ENCODE results near the gene KDM1A. TPM values are rescaled to one million over a fixed set of nuclear protein-coding genes. Genes with fewer than 3 reads are reported as not detected.
A peak's percentile ranks its signal among the peaks of the same experiment; 100 is the strongest.
"Not testable (repeated sequence)": the region's sequence is repeated elsewhere in the genome, so short reads cannot be mapped to it uniquely, and the experiment has no call there.

Gene KDM1A
- total and polyA plus RNA-seq, 9 of the 15 experiments (the other 6 are each of a cell fraction or from before 2014, with no cell fraction given) = 59.2 to 181 (median 168) TPM

GRCh38 chr1:22997528-22997927 is 21.7 kb upstream of the KDM1A start:
- intact Hi-C loops (cut with micrococcal nuclease); H3K4me2 ChIP-seq (ENCODE audit: insufficient read depth, low read length); CTCF ChIA-PET (ENCODE audit: low intra/inter-chr PET ratio); H3K27me3 ChIP-seq (ENCODE audit: control insufficient read depth in 2 of 2, insufficient read depth in 2 of 2, low read length in 2 of 2); BruUV-seq (replicated peaks); H3K4me1 ChIP-seq (replicated peaks in 1 of 2; ENCODE audit: control insufficient read depth in 2 of 2, insufficient read depth in 2 of 2, low read length in 2 of 2); H3K79me2 ChIP-seq (ENCODE audit: control insufficient read depth, insufficient read depth, low read length); H3K4me3 ChIP-seq; ATAC-seq; POLR2A ChIA-PET; FAIRE-seq; H2AFZ ChIP-seq (ENCODE audit: low read depth, low read length); H3K27ac ChIP-seq (ENCODE audit: extremely low read depth, low read depth, low read length); in situ Hi-C loops (cut with MboI); H4K20me1 ChIP-seq (replicated peaks; ENCODE audit: control insufficient read depth, insufficient read depth, low read length); H3K9me3 ChIP-seq (replicated peaks; ENCODE audit: control insufficient read depth, insufficient read depth, low read depth, low read length); H3K9ac ChIP-seq (ENCODE audit: insufficient read depth in 1 of 2, low read depth in 2 of 2, low read length in 2 of 2); H3K36me3 ChIP-seq (ENCODE audit: control insufficient read depth, insufficient read depth, low read length); H3K9me1 ChIP-seq (ENCODE audit: control insufficient read depth, insufficient read depth, low read length); TF ChIP-seq TOE1 (CRISPR knock-in tag; IDR thresholded peaks at IDR 0.05; ENCODE audit: borderline replicate concordance, low read depth); NR2C2 (CRISPR knock-in tag; IDR thresholded peaks at IDR 0.05): not testable (repeated sequence)
- DNase-seq (ENCODE audit: extremely low read depth in 1 of 4, low spot score in 3 of 4) = peak in 1 of 4 experiments; percentile 70
- WGBS (ENCODE audit: insufficient coverage, low coverage, missing lambda C conversion rate) = 2% methylated on average over 5 of the region's 5 CpGs
- TF ChIP-seq NCOR1 (IDR thresholded peaks at IDR 0.05) (peak; percentile 41; the same call in 1 of the 2 replicates), TOE1 (IDR thresholded peaks at IDR 0.05; ENCODE audit: borderline replicate concordance) (peak; percentile 58; the same call in 1 of the 2 replicates), ARID1B (IDR thresholded peaks at IDR 0.05) (peak; percentile 67; the same call in 1 of the 2 replicates), CBFA2T2 (conservative IDR thresholded peaks at IDR 0.05) (peak; percentile 60), NR2C2 (tag; IDR thresholded peaks at IDR 0.05) (0 out of 2 replicates have a peak, but pooled peaks have one; percentile 27), TAL1 (IDR thresholded peaks at IDR 0.05) (peak; percentile 63), RCOR1 (IDR thresholded peaks at IDR 0.05; ENCODE audit: borderline replicate concordance in 1 of 2, low read depth in 2 of 2, low read length in 2 of 2) (peak in 1 of 2 experiments; percentile 44; a peak in 1 of 4 replicates), CBFA2T3 (IDR thresholded peaks at IDR 0.05) (peak; percentile 70), MTA2 (IDR thresholded peaks at IDR 0.05; ENCODE audit: low read depth) (peak; percentile 49), VEZF1 (CRISPR knock-in tag; IDR thresholded peaks at IDR 0.05) (peak; percentile 72; the same call in 1 of the 2 replicates), TCF3 (CRISPR knock-in tag; IDR thresholded peaks at IDR 0.05) (peak; percentile 52), ZEB2 (IDR thresholded peaks at IDR 0.05) (peak; percentile 47; the same call in 1 of the 2 replicates), KDM1A (IDR thresholded peaks at IDR 0.05) (peak in 1 of 2 experiments; percentile 66; a peak in 3 of 4 replicates), GATAD2A (IDR thresholded peaks at IDR 0.05) (0 out of 2 replicates have a peak, but pooled peaks have one; percentile 32), SOX6 (IDR thresholded peaks at IDR 0.05) (peak; percentile 24; the same call in 1 of the 2 replicates)
- TF ChIP-seq, protein P1, sequence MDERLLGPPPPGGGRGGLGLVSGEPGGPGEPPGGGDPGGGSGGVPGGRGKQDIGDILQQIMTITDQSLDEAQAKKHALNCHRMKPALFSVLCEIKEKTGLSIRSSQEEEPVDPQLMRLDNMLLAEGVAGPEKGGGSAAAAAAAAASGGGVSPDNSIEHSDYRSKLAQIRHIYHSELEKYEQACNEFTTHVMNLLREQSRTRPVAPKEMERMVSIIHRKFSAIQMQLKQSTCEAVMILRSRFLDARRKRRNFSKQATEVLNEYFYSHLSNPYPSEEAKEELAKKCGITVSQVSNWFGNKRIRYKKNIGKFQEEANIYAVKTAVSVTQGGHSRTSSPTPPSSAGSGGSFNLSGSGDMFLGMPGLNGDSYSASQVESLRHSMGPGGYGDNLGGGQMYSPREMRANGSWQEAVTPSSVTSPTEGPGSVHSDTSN (CRISPR knock-in tag; IDR thresholded peaks at IDR 0.05; ENCODE audit: low read depth) = not testable (repeated sequence)
- TF ChIP-seq, protein P1 (tag; conservative IDR thresholded peaks at IDR 0.05; ENCODE audit: low read depth) = 0 out of 2 replicates have a peak, but pooled peaks have one; percentile 21
- TF ChIP-seq, protein P2, sequence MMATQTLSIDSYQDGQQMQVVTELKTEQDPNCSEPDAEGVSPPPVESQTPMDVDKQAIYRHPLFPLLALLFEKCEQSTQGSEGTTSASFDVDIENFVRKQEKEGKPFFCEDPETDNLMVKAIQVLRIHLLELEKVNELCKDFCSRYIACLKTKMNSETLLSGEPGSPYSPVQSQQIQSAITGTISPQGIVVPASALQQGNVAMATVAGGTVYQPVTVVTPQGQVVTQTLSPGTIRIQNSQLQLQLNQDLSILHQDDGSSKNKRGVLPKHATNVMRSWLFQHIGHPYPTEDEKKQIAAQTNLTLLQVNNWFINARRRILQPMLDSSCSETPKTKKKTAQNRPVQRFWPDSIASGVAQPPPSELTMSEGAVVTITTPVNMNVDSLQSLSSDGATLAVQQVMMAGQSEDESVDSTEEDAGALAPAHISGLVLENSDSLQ (IDR thresholded peaks at IDR 0.05) = peak; percentile 39; the same call in 1 of the 2 replicates

Measured in K562 (cell line).